HG03097 (cell line): Measurements from ENCODE around the gene CAD.
"Not testable (repeated sequence)": the region's sequence is repeated elsewhere in the genome, so short reads cannot be mapped to it uniquely, and the experiment has no call there.

Experiments used
- ATAC-seq: cut with Tn5 transposase; IDR thresholded peaks from one replicate; pipeline ENCODE4 v1.9.1; 2021; ENCODE audit not compliant: unreplicated experiment, low FRiP score

Gene CAD

DNA sequence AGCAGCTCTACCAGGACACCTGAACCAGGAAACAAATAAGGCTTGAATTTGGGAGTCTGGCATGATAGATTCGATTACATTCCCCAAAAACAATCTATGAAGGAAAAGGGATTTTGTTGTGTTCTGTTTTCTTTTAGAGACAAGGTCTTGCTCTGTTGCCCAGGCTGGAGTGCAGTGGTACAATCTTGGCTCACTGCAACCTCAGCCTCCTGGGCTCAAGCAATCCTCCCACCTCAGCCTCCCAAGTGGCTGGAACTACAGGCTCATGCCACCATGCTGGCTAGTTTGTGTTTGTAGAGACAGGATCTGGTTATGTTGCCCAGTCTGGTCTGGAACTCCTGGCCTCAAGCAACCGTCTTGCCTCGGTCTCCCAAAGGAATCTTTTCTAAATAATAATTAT lies 19.1 kb upstream of the CAD start:
- not testable (repeated sequence) for ATAC-seq

DNA sequence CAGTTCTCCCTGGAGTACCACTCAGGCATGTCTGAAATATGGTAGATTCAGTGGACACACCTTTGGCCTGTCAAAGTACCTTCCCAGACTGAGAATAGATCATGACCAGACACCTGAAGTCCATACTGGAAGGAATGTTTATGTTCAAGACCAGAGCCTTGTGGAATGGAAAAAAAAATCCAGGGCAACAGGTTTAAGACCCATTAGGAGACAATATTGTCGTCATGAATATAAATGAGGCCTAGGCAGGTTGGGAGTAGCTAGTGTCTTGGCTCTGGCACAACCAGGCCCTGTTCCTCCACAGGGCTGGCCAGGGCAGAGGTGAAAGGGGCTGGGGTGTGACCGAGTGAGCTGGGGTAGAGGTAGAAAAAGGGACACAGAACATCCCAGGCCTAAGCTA lies 18.5 kb upstream of the CAD start:
- ATAC-seq = no peak

DNA sequence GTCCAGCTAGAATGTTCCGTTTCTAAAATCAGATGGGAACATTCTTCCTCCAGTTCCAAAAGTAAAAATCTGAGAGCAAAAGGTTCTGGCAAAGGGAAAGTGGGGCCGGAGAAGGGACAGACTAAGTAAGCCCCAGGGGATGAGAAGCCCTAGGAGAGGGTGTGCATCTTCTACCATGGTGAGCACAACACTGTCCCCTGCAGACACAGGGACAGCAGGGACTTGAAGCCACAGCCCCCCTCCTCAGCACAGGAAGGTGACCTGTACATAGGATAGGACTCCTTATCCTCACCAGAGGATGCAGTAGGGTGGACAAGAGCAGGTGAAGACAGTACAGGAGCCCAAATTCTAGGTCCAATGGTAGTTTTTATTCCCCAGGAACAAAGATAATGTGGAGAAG lies 17.9 kb upstream of the CAD start:
- ATAC-seq = no peak

DNA sequence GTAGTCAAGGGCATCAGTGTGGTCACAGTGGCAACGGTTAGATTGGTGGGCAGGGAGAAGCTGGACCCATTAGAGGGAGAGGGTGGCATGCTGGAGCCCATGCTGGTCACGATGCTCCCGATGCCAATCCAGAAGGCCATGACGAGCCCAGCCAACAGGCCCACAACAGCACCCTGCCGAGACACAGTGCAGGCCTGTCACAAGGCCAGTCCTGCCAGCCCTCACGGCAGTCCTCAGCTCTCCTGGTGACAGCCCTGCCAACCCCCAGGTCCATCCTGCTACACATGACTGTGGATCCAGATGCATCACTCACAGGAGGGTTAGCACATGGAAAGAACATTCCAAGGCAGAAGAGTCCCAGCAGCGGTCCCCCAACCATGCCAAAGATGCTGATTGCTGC lies 15.5 kb upstream of the CAD start:
- no peak for ATAC-seq

DNA sequence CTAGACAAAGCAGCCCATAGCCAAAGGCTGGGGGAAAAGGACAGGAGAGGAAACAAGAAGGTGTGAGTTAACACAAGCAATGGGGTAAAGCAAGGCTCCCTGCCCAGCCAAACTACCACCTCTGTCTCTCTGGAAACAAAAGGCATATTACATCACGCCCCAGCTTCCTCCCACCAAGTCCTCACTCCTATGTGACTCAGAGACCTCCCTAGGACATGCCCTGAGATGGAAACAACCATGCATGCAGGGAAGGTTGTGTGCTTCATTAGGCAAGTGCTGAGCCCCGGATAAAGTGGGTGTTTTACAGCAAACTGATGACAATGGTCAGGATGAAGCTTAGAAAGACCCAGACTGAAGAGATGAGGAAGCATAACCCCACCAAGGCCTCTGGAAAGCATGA lies 14.3 kb upstream of the CAD start:
- no peak for ATAC-seq

DNA sequence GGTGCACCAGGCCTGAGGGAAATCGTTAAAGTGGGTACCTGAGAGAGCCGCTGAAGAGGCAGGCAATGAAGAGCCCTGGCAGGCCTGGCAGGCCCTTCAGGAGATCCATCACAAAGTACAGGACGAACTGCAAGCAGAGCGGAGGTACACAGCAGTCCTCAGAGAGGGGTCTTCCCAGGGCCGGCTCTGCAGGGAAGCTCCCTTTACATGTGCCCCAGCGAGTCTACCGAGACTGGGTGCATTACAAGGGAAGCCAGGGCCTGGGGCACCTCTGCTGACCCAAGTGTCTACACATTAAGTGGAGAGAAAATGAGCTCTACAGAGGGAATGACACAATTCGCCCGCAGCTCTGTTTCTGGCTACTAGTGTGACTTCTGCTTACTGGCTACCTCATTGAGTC lies 13.4 kb upstream of the CAD start:
- ATAC-seq = no peak

DNA sequence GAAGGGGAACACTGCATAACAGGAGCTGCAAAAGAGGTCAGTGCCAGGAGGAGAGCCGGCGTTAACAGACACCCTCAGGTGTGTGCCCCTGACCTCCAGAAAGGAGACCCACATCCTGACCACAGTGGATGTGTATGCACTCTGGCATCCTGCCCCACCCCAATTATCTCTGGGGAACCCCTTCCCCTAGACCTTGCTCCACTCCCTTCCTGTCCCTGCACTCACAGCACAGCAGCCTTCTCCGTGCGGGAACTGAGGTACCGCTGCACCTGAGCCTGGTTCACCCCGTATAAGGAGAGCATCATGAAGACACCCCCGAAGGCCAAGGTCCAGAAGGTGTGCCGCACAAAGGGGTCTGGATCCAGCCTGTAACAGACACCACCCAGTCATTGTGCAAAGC lies 12.6 kb upstream of the CAD start:
- no peak for ATAC-seq

DNA sequence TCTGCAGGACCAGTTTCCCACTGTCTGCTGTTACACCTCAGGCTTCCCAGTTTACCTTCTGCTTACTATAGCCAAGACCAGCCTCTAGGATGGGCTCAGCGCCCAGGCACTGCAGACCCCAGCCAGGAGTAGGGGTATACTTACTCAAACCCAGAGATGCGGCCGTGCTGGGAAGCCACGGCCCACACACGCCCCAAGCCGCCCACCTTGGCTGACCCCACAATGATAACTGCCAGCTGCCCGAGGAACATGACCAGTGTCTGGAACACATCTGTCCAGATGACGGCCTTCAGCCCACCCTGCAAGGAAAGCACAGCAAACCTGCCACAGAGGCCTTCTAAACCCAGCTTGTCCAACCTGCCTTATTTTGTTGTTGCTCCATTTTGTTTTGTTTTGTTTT lies 12.0 kb upstream of the CAD start:
- ATAC-seq = no peak

DNA sequence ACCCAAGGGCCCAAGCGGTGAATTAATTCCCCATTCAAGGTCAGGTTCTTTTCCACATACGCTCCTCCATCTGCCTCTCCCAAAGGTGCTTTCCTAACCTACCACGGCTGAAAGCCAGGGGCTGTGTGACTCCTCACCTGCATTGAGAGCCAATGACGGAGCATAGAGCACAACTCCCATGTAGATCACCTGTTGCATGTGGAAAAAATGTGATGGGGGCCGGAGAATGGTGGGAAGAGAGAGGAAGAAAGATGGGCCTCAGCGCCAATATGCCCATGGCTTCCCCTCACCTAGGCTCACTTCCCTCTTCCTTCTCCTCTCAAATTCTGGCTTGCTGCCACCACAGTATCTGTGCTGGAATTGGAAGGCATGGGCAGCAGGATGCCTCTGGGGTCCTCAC lies 10.8 kb upstream of the CAD start:
- no peak for ATAC-seq

DNA sequence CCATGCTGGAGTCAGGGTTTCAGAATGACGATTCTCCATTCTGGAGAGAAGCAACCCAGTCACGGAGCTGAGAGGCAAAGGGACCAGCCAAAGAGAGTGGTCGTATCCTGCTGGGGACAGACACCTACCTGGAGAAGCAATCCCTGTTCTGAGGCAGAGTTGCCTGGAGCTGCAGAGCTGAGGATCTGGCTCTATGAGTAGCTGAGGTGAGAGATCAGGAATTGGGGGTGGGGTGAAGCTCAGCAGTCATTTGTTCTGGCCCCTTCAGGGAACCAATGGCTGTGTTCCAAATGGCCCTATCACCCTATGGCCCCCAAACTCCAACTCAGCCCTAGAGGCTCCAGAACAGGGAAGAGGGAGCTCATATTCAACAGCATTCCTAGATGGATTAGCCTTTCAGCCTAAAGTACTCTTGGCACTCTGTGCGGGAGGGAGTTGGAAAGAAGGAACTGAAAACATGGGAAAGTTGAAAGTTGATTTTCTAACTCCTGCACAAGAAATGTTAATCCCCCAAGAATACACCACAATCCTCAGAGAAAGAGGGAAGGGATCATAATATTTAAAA lies 8.6 kb upstream of the CAD start:
- no peak for ATAC-seq

DNA sequence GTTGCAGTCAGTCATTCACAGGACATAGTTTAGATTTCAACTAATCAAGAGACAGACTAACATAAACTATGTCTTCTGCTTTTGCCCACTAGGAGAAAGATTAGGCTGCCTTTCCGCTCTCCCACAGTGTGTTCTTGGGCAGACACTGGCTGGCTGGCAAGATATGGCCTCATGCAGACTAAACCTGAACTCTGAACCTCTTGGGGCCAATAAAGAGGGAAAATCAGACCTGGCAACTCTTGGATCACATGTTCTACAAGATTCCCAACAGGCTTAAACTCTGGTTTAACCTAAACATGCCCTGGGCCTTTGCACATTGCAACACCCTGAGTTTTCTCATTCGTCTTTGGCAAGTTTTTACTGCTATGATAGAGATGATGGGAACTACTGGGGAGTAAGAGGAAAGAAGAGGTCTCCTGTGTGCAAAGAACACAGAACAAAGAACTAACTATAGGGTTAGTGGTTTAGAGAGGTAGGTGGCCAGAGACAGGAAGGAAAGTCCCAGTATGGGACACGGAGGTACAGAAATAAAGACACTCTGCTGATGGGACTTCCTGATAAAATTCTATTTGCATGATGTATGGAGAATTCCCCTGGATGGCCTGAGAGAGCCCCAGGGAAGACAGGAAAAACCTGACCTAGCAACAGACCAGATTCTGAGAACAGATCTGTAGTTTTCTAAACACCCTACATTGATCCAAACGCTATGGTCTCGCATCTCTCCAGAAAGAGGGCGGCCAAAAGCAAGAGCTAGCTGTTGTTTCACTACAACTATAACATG lies 7.4 kb upstream of the CAD start:
- no peak for ATAC-seq

DNA sequence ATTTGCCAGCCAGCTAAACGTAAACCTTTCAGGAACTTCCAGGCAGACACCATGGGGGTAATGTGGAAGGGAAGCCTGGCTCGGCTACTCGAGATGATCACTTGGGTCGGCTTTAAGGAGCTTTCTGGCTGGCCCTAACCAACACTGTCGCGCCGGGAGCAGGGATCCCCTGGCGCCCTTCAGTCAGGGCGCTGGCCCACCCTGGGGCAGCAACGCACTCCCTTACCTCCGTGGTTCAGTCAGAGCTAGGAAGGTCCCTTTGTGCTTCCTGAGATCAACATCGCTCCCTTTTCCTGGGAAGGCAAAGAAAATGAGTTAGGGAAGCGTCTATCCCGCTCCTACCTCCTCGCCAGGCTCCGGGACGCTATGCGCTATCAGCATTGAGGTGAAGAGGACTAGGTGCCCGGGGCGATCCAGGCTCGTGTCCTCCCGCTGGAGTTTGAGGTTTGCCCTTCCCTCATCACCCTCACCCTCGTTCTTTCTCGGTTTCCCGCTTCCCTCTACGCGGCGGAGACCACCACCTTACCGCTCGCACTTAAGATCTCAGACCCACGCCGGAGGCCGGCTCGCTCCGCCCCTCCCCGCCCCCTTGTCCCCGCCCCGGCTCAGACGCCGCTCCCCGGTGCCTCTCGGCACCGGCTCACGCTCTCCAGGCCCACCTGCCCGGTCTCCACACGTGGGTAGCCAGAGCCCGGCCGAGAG lies 5.8 kb upstream of the CAD start:
- no peak for ATAC-seq

DNA sequence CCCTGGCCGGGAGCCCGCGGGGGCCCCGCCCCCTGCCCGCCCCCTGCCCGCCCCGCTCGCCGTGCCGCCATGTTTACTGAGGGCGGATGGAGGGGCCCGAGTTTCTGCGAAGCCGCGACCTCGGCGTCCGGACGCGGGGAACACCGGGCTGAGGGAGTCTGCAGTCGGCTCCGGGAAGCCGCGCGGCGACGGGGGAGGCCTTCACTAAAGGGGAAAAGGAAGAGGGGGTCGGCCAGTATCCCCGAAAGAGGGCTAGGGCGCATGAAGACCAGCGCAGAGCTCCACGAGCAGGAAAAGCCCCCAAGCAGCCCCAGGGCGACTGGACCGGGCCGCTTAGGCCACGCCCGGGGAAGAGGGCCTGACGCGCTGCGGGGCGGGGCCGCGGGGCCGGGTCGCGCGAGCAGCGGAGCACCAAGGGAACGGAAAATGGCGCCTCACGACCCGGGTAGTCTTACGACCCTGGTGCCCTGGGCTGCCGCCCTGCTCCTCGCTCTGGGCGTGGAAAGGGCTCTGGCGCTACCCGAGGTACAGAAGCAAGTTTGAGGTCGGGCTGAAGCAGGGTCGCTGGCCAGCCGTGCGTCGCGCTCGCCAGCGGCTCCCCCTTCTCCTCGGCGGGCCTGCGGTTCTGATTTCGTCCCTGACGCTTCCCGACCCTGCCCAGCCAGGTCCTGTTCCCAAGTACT lies 5.1 kb upstream of the CAD start, which contains the start of the genes ATRAID and SLC5A6:
Gene ATRAID (plus strand): TSS at position 99 of the 683 bp plus-strand sequence. CDS start 328 bp downstream, at position 427.
Gene SLC5A6 (minus strand): TSS at position 326 of the 683 bp plus-strand sequence. CDS start 4,618 bp downstream, outside the sequence.
- peak; percentile 81 for ATAC-seq

DNA sequence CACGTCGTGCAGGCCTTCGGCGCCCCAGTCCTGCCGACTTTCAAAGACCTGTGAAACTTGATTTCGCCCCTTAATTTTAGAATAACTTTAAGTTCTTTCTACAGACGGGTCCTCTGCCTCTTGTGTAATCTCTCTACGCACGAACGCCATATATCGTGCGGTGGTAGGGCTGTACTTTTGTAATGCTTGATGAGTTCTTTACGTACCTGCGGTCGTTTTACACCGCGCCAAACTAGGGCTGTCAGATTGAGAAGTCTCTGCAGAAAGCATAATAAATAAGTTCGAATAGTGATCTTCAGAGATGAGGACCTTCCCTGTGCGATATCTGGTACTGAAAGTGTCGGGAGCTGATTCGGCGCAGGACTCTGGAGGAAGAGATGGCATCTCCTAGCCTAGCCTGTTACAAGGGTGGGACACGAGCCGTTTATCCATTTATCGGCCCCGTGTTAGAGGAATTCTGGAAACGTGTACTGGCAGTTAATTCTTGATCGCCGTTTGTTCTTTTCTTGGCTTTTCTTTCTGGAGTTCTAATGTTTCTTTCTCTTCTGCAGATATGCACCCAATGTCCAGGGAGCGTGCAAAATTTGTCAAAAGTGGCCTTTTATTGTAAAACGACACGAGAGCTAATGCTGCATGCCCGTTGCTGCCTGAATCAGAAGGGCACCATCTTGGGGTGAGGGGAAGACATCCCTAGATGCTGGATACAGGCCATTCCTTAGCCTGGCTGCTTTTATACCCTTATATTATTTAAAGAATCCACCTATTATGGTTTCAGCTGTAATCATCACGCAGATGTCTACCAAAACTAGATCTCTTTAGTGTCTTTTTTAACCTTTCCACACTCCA lies 4.3 kb upstream of the CAD start:
- peak; percentile 1 for ATAC-seq

DNA sequence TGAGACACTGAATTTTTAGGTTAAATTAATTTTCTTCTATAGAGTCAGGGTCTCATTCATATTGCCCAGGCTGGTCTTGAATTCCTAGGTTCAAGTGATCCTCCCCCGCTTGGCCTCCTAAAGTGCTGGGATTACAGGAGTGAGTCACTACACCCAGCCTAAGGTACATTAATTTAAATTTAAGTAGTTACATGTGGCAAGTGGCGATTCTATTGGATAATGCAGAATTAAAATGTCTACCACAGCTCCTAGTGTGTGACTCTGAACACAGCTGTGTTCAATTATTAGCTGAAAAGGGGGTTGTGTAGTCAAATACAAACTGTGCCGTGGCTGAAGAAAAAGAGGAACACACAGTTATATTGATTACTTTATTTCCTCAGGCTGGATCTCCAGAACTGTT lies 2.2 kb upstream of the CAD start:
- no peak for ATAC-seq

DNA sequence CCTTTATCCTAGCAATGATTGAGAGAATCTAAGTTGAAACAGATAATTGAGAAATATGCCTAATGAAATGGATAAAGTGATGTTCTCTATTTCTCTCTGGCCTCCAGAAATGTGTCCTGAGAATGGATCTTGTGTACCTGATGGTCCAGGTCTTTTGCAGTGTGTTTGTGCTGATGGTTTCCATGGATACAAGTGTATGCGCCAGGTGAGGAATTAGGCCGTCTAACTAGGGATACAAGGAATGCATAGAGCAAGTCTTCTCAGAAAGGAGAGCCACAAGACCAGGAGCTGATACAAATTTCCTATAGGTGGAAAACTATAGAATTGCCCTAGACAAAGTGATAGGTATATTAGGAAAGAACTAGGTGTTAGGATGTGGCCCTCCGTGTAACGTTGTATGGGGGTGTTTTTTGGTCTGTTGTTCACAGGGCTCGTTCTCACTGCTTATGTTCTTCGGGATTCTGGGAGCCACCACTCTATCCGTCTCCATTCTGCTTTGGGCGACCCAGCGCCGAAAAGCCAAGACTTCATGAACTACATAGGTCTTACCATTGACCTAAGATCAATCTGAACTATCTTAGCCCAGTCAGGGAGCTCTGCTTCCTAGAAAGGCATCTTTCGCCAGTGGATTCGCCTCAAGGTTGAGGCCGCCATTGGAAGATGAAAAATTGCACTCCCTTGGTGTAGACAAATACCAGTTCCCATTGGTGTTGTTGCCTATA lies 592 bp upstream of the CAD start:
- no peak for ATAC-seq

DNA sequence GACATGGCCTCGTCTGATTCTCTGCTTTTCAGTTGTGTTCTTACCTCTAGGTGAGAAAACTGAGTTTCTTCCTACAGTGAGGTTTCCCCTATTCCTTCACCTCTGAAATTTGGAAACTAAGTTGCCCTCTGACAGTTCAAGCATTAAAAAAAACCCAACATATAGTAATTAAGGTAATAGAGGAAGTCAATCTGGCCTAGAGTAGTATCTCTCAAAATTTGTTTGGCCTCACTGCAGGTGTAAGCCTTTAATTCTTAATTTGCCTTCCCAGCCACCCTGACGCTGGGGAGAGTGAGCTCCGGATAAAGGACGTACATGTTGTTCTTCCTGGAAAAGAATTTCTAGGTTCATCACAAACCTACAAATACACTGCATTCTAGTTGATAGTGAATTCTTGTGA lies 1.4 kb downstream of the CAD start:
- ATAC-seq = no peak

DNA sequence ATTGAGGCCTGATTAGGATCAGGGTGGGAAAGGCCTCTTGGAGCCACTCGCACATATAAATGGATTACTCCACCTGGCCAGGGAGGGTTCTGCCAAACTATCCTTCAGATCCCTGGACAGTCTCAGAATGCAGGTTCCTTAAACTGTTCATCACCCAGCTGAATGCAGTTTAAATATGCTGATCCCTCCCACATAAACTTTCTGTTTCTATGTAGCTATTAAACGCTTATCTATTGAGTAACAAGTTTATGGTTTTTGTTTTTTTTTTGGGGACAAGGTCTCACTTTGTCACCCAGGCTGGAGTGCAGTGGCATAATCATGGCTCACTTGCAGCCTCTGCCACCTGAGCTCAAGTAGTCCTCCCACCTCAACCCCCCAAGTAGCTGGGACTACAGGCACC lies 1.9 kb downstream of the CAD start:
- no peak for ATAC-seq

DNA sequence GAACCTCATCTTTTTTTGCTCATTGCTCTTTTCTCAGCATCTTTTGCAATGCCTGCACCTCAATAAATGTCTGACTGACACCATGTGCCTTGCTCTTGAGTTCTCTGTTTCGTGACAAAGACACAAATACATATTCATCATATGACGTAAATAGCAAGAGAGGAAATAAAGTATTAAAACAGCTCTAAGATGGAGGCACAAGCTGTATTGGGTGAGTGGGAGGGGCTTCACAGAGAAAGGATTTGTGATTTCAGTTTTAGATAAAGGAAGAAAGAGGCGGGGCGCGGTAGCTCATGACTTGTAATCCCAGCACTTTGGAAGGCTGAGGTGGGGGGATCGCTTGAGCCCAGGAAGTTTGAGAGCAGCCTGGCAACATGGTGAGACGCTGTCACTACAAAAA lies 2.9 kb downstream of the CAD start:
- ATAC-seq = no peak

DNA sequence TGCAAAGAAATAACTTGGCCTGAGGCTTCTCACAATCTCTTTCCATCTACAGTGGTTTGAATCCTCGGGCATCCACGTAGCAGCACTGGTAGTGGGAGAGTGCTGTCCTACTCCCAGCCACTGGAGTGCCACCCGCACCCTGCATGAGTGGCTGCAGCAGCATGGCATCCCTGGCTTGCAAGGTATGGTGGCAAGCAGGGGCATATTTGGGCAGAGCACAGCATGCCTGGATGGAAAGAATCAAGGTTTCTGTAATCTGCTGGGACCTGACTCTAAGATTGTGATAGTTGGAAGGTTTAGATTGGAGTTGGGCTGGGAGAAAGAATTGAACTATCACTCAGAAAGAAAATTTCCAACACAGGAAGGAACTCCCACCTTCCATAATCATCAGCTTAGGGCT lies 4.0 kb downstream of the CAD start:
- ATAC-seq = no peak
